ENCODE measurements around the gene MCF2L2. TPM values are rescaled to one million over a fixed set of nuclear protein-coding genes. Genes with fewer than 3 reads are reported as not detected.

Gene MCF2L2
- total RNA-seq, 2 experiments from 2014 or later: 1.9 to 2.2 TPM

DNA sequence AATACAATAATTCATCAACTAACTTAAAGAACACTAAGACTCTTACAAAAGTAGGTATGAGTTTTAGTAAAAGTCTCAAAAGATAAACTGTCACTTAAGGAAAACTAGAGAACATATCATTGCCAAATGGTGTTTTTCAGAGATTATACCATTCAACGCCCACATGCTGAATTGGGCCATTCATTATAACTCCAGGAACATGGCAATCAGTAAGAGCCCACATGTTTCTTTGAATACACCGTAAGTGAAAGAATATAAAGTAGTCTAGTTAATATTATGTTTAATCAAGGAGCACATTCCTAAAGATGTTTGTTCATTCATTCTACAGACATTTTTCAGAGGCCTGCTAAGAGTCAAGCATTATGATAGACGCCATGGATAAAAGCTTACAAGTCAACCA lies 152.5 kb downstream of the MCF2L2 start:
- no peak for DNase-seq
- no peak overlapping the region for H3K27ac Mint-ChIP-seq
- peaks cover 9% of the 10 kb centered on the region for H3K36me3 Mint-ChIP-seq

DNA sequence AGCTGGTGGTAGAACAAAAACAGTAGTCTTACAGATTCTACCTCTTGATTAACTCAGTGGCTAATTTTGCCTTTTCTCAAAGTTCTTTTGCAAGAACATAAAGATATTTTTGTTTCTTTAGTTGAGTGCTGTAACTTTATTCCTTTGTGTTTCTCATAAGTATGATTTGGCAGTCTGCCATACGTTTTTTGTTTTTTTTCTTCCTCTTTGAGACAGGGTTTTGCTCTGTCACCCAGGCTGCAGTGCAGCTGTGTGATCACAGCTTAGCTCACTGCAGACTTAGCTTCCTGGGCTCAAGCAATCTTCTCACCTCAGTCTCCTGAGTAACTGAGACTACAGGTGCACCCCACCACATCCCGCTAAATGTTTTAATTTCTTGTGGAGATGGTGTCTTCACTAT lies 153.0 kb downstream of the MCF2L2 start:
- DNase-seq: no peak
- Mint-ChIP-seq H3K4me3 (no peak overlapping the region), H3K9me3 (no peaks in the 10 kb centered on the region), H3K4me1 (peaks cover 8% of the 10 kb centered on the region), H3K36me3 (peaks cover 9% of the 10 kb centered on the region), H3K27ac (peak overlapping the region; percentile 54), H3K27me3 (no peaks in the 10 kb centered on the region)

More for the DNA sequence above, 152.5 kb downstream of the MCF2L2 start:
- no peaks in the 10 kb centered on the region for H3K9me3 Mint-ChIP-seq
- no peak overlapping the region for H3K4me3 Mint-ChIP-seq
- H3K4me1 Mint-ChIP-seq: peaks cover 8% of the 10 kb centered on the region
- no peaks in the 10 kb centered on the region for H3K27me3 Mint-ChIP-seq

DNA sequence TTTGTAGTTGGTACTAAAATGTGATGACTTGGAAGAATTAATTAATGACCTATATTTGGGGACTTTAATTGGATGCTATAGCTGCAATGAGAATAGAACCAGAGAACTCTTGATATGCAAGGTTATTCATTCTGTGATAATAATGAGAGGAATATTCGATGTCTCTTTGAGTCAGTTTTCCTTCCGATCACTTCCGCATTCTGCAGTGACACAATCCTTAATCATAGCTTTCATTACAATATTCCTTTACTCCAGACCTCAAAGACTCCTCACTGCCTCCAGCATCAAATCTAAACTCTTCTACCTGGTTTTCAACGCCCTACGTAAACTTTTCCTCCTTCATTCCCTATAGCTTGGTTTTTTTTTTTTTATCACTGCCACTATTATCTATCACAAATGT lies 153.8 kb downstream of the MCF2L2 start:
- no peaks in the 10 kb centered on the region for H3K9me3 Mint-ChIP-seq
- DNase-seq: no peak
- peaks cover 8% of the 10 kb centered on the region for H3K4me1 Mint-ChIP-seq
- peaks cover 14% of the 10 kb centered on the region for H3K36me3 Mint-ChIP-seq
- H3K27ac Mint-ChIP-seq: no peak overlapping the region
- H3K4me3 Mint-ChIP-seq: no peak overlapping the region
- no peaks in the 10 kb centered on the region for H3K27me3 Mint-ChIP-seq

DNA sequence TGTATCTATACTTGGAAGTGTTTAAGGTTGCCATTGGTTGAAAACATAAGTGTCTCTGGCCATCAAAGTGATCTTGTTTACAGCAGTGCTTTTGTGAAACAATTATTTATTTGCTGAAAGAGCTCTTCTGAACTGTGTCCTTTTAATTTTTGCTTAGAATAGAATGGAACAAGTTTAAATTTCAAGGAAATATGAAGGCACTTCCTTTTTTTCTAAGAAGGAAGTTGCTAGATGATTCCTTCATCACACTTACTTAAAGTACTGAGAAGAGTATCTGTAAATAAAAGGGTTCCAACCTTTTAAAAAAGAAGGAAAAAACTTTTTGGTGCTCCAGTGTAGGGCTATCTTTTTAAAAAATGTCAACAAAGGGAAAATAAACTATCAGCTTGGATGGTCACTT lies 155.6 kb downstream of the MCF2L2 start:
- Mint-ChIP-seq H3K9me3 (no peaks in the 10 kb centered on the region), H3K4me3 (no peak overlapping the region), H3K27me3 (no peaks in the 10 kb centered on the region), H3K36me3 (peaks cover 24% of the 10 kb centered on the region), H3K27ac (no peak overlapping the region), H3K4me1 (peaks cover 16% of the 10 kb centered on the region)
- DNase-seq: no peak

DNA sequence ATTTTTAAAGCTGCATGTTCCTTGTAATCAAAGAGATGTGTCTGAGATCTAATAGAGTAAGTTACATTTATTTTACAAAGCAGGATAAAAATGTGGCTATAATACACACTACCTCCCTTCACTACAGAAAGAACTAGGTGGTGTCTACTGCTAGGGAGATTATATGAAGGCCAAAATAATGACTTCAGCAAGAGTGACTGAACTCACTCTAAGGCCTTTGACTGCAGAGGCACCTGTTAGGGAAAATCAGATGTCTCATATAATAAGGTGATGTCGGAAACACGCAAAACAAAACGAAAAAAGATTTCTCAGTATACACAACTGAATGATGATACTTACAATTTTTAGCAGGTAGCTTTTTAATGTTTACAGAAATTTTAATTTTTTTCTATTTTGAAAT lies 156.3 kb downstream of the MCF2L2 start:
- Mint-ChIP-seq H3K27ac (no peak overlapping the region), H3K36me3 (peaks cover 29% of the 10 kb centered on the region), H3K9me3 (no peaks in the 10 kb centered on the region), H3K4me1 (peaks cover 23% of the 10 kb centered on the region), H3K27me3 (no peaks in the 10 kb centered on the region), H3K4me3 (no peak overlapping the region)
- no peak for DNase-seq

DNA sequence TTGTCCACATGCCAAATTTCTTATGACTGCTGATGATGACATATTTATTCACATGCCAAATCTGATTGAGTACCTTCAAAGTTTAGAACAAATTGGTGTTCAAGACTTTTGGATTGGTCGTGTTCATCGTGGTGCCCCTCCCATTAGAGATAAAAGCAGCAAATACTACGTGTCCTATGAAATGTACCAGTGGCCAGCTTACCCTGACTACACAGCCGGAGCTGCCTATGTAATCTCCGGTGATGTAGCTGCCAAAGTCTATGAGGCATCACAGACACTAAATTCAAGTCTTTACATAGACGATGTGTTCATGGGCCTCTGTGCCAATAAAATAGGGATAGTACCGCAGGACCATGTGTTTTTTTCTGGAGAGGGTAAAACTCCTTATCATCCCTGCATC lies 158.1 kb downstream of the MCF2L2 start:
- Mint-ChIP-seq H3K36me3 (peaks cover 31% of the 10 kb centered on the region), H3K27ac (no peak overlapping the region), H3K4me3 (no peak overlapping the region), H3K27me3 (no peaks in the 10 kb centered on the region), H3K4me1 (peaks cover 30% of the 10 kb centered on the region), H3K9me3 (no peaks in the 10 kb centered on the region)
- no peak for DNase-seq

DNA sequence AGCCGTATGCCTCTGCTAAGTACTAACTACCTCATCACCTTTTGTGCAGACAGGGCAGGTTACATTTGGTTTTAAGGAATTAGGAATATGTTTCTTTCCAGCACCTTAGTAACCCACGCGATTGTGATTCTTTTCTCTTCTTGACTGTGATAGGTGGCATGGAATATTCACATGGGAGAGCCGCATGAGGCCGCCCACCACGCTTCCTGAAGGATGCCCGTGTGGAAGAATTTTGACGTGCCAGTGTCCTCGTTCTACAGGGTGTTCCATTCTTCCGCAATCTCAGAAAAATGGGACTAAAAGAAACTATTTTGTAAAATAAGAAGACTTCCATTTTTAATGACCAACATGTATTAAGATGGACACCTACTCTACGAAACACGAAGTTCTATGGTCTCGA lies 159.1 kb downstream of the MCF2L2 start:
- Mint-ChIP-seq H3K4me3 (no peak overlapping the region), H3K27ac (no peak overlapping the region), H3K36me3 (peaks cover 26% of the 10 kb centered on the region), H3K4me1 (peaks cover 29% of the 10 kb centered on the region), H3K27me3 (no peaks in the 10 kb centered on the region), H3K9me3 (no peaks in the 10 kb centered on the region)
- DNase-seq: no peak

DNA sequence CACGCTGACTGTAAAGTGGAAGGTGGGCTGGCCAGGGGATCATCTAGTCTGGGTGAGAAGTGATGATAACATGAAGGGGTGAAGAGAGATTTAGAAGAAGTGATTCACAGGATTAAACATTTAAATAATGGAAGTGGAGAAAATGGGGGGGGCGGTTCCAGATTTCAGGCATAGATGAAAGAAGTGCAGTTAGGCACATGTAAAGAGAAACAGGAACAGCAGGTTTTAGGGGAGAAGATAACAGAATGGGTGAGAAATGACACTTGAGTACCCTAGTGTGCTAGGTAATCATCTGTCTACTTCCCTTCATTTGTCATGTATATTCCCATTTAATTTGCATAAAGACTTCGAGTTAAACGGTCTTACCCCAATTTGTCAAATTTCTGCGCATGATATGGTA lies 160.1 kb downstream of the MCF2L2 start:
- Mint-ChIP-seq H3K9me3 (no peaks in the 10 kb centered on the region), H3K36me3 (peaks cover 26% of the 10 kb centered on the region), H3K27me3 (no peaks in the 10 kb centered on the region), H3K4me1 (peaks cover 29% of the 10 kb centered on the region), H3K27ac (peak overlapping the region; percentile 1), H3K4me3 (no peak overlapping the region)
- no peak for DNase-seq

DNA sequence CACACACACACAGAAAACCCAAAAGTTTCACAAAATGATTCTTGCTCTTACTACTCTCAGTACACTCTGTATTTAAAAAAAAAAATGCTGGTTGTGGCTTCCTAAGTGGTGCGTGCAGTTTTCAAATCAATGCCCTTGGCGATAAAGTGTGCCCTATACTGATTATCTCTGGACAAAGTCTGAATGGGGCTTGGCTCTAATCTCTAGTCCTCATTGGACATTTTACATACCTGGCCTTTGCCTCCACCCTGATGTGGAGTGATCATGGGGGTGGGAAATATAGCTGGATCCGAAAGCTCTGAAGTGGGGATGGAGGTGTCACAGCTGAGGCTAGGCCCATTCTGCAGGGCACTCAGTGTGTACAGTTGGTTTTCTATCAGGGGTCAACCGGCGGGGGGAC lies 161.3 kb downstream of the MCF2L2 start:
- Mint-ChIP-seq H3K9me3 (no peaks in the 10 kb centered on the region), H3K4me3 (no peak overlapping the region), H3K27me3 (no peaks in the 10 kb centered on the region), H3K4me1 (peaks cover 29% of the 10 kb centered on the region), H3K36me3 (peaks cover 28% of the 10 kb centered on the region), H3K27ac (no peak overlapping the region)
- DNase-seq: no peak

DNA sequence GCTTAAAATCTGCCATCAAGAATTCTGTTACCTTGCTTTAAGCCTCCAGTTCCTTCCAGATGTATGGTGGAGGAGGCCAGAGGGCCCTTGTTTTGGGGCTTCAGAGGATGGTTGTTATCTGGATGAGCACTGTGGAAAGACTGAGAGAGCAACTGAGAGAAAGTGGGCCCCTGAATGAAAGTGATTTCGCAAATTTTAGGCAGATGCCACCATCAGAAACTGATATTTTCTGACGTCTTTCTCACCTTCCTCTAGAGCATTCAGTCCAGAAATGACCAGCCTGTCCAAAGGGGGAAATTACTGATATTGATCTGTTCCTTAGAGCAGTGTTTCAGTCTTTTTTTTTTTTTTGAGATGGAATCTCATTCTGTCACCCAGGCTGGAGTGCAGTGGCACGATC lies 162.0 kb downstream of the MCF2L2 start:
- Mint-ChIP-seq H3K27ac (no peak overlapping the region), H3K4me3 (no peak overlapping the region), H3K4me1 (peaks cover 29% of the 10 kb centered on the region), H3K27me3 (no peaks in the 10 kb centered on the region), H3K9me3 (no peaks in the 10 kb centered on the region), H3K36me3 (peaks cover 28% of the 10 kb centered on the region)
- DNase-seq: no peak

DNA sequence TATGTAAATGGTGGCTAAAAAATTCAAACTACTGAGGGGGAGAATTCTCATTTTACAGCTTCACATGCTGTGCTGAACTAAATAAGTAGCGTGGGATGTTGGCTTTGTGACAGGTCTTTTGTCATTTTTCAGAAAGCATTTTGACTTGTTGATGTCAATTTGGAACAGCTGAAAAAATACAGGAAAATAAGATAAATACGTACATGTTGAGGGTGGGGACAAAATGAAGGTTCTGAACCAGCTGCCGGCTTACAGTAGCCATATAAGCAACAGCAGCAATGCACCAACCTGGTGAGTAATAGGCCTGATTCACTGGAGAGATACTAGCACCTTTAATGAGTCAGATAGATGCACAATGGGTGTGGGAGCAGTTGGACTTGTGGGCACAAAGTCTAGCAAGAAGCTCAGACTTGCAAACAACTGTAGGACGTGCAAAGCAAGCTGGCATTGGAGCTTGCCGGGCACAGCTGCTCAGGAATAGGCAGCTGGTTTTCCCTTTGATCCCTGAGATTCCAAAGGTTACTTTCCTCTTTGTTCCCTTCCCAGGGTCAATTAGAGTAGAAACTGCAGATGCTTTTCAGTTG lies 162.5 kb downstream of the MCF2L2 start:
- DNase-seq: peak; percentile 50

DNA sequence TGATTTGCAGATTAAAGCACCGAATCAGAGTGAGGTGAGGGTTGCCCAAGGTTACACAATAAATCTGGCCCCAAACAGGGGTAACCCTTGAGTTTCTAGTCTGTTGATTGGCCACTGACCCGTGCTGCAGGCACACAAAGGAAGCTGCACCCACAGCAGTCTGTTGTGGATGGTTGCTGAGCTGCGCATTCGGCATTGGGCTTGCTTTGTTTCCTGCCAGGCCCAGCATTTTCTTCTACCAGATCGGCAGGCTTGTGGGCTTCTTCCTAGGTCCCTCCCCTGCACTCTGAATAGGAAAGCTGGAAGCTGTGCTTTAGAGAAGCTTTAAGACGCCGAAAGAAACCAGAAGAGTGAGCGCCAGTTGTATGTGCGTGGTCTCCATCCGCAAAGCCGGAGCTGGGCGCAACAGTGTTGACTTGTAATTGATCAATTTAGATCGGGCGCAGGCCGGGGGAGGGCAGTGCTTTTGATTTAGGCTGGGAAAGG lies 163.2 kb downstream of the MCF2L2 start:
- no peak overlapping the region for H3K27ac Mint-ChIP-seq
- no peak for DNase-seq
- peaks cover 27% of the 10 kb centered on the region for H3K4me1 Mint-ChIP-seq
- peaks cover 4% of the 10 kb centered on the region for H3K27me3 Mint-ChIP-seq
- H3K4me3 Mint-ChIP-seq: no peak overlapping the region
- no peaks in the 10 kb centered on the region for H3K9me3 Mint-ChIP-seq
- H3K36me3 Mint-ChIP-seq: peaks cover 25% of the 10 kb centered on the region

More for the DNA sequence above, 162.5 kb downstream of the MCF2L2 start:
- H3K4me3 Mint-ChIP-seq: no peak overlapping the region
- H3K9me3 Mint-ChIP-seq: no peaks in the 10 kb centered on the region
- no peaks in the 10 kb centered on the region for H3K27me3 Mint-ChIP-seq
- H3K4me1 Mint-ChIP-seq: peaks cover 27% of the 10 kb centered on the region
- peaks cover 26% of the 10 kb centered on the region for H3K36me3 Mint-ChIP-seq
- no peak overlapping the region for H3K27ac Mint-ChIP-seq

DNA sequence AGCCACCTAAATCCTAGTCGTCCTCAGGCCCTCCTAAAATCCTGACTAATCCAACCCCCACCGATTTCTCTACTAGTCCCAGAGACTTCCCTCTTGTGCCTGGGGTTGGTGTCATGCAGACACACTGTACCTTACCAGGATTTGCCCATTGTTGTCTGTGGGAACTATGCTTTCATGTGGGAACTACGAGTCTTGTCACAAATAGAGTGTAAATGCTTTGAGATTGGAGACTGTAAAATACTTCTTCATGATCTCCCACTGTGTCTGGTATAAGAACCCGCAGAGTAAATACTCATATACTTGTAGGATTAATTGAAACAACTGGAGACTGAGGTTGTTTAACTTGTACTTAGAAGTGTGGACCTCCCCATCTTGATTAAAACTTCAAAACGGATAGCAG lies 164.2 kb downstream of the MCF2L2 start:
- no peaks in the 10 kb centered on the region for H3K9me3 Mint-ChIP-seq
- peaks cover 31% of the 10 kb centered on the region for H3K4me1 Mint-ChIP-seq
- no peak for DNase-seq
- H3K4me3 Mint-ChIP-seq: no peak overlapping the region
- H3K36me3 Mint-ChIP-seq: peaks cover 22% of the 10 kb centered on the region
- no peak overlapping the region for H3K27ac Mint-ChIP-seq
- H3K27me3 Mint-ChIP-seq: peaks cover 4% of the 10 kb centered on the region

DNA sequence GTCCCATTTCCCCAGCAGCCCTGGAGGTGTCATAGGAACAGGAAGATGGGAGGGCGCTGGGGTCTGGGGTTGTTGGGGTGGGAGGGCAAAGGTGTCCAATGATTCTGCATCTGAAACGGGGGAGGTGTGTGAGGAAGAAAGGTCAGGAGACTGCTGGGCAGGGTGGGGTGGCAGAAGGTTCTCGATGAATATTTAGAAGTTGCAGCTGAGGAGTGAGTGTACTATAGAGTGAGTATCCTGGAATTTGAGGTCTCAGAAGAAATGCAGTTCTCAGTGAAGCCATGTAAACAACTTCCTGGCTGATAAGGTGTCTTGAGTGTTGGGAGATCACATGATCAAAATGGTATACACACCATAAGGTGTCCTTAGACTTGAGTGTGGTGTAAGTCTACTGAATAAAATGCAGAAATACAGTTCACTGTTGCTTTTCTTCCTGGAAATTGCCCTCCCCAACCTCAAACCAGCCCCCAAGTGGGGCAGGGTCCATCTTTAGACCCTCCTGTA lies 165.5 kb downstream of the MCF2L2 start:
- DNase-seq: no peak
- Mint-ChIP-seq H3K4me3 (no peak overlapping the region), H3K27me3 (peaks cover 11% of the 10 kb centered on the region), H3K9me3 (no peaks in the 10 kb centered on the region), H3K4me1 (peaks cover 24% of the 10 kb centered on the region), H3K36me3 (peaks cover 22% of the 10 kb centered on the region), H3K27ac (no peak overlapping the region)

DNA sequence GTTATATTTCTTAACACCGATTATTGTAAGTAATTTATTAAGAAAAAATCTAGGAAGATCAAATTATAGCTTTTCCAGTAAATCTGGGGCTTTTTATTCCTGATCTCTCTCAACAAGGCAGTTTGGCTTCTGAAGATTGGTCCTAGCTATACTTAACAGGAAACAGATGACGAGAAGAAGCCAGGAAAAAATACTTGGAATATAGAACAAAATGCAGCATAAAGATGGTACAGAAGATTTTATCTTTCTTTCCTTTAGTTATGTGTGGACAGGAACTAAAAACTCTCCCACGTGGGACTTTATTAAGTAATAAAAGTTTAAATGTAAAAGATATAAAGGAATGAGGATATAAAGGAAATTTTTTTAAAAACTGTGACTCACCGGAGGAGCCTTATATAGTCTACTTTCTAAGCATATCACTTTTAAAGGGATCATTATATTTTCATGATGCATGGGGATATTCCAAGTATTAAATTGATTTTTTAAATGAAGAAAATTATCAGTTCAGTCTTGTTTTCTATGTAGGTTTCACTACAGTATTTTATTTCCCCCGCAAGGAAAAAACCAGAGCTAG lies 167.2 kb downstream of the MCF2L2 start:
- Mint-ChIP-seq H3K27me3 (peaks cover 24% of the 10 kb centered on the region), H3K9me3 (no peaks in the 10 kb centered on the region), H3K4me1 (peaks cover 15% of the 10 kb centered on the region), H3K36me3 (peaks cover 25% of the 10 kb centered on the region), H3K4me3 (no peak overlapping the region), H3K27ac (no peak overlapping the region)
- no peak for DNase-seq

All from activated naive CD8-positive, alpha-beta T cell treated with anti-CD3 and anti-CD28 coated beads for 36 hours (primary cell).